Measurements from ENCODE around the gene KRTAP10-4. TPM values are rescaled to one million over a fixed set of nuclear protein-coding genes. Genes with fewer than 3 reads are reported as not detected.
"Not testable (repeated sequence)": the region's sequence is repeated elsewhere in the genome, so short reads cannot be mapped to it uniquely, and the experiment has no call there.

KRTAP10-4 gene
- total RNA-seq, 3 donors from 2014 or later: not detected

DNA sequence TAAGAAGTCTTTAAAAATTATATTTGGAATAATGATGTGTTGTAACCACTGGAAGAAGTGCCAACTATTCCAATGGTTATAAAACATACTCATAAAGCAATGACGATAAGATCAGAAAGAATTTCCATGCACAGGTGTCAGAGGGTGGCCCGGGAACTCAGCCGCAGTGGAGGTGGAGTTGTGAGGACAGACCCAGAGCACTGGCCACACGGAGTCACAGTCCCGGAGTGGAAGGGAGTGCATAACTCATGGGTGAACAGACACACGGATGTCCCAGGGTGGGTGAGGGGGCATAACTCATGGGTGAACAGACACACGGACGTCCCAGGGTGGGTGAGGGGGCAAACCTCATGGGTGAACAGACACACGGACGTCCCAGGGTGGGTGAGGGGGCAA is 2.5 kb downstream of the KRTAP10-4 start:
- H3K27me3 ChIP-seq: peaks cover 0 to 18% of the 10 kb centered on the region in 2 donors
- no peaks in the 10 kb centered on the region for H3K4me1 ChIP-seq
- no peak overlapping the region for H3K4me3 ChIP-seq
- H3K27ac ChIP-seq: no peak overlapping the region
- no peaks in the 10 kb centered on the region for H3K36me3 ChIP-seq
- peaks cover 27 to 32% of the 10 kb centered on the region in 2 donors for H3K9me3 ChIP-seq
- peak in 1 of 2 donors; percentile 48 for DNase-seq (ENCODE audit: low spot score in 2 of 2)
- intact Hi-C loops (cut with DNase I; ENCODE audit: low total_unique reads): no loop called here
- TF ChIP-seq POLR2A (IDR thresholded peaks at IDR 0.05): no peak
- TF ChIP-seq, protein P1, sequence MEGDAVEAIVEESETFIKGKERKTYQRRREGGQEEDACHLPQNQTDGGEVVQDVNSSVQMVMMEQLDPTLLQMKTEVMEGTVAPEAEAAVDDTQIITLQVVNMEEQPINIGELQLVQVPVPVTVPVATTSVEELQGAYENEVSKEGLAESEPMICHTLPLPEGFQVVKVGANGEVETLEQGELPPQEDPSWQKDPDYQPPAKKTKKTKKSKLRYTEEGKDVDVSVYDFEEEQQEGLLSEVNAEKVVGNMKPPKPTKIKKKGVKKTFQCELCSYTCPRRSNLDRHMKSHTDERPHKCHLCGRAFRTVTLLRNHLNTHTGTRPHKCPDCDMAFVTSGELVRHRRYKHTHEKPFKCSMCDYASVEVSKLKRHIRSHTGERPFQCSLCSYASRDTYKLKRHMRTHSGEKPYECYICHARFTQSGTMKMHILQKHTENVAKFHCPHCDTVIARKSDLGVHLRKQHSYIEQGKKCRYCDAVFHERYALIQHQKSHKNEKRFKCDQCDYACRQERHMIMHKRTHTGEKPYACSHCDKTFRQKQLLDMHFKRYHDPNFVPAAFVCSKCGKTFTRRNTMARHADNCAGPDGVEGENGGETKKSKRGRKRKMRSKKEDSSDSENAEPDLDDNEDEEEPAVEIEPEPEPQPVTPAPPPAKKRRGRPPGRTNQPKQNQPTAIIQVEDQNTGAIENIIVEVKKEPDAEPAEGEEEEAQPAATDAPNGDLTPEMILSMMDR (IDR thresholded peaks at IDR 0.05): no peak
- TF ChIP-seq POLR2AphosphoS5 (IDR thresholded peaks at IDR 0.05): no peak

DNA sequence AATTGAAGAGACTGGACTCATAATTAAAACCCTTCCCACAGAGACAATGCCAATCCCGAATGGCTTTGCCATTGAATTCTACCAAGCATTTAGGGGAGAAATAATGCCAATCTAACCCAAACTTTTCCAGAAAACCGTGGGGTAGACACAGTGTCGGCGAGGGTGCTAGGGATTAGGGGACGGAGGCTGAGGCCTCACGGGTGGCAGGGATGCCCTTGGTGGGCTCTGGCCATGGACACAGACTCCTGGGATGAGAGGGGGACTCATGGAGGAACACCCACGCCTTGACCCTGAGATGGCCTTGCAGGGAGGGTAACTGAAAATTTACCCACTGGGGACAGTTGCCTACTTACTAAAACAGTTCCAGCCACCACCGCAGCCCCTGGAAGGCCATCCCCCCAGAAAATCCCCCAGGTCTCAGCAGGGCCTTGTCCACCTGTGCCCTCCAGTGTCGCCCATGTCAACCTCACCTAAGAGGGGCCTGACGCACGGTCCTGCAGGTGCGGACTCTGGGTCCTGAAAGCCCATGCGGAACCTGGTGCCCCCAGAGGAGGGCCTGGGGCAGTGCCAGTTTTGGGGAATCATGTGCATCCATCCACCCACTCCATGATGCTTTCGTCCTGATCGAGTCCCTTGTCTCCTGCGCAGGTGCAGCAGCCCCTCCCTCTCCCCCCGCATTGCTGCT is 5.0 kb downstream of the KRTAP10-4 start:
- Histone ChIP-seq H3K36me3 (no peaks in the 10 kb centered on the region), H3K9me3 (peaks cover 25 to 38% of the 10 kb centered on the region in 2 donors), H3K4me3 (no peak overlapping the region), H3K27me3 (peaks cover 0 to 12% of the 10 kb centered on the region in 2 donors), H3K27ac (no peak overlapping the region), H3K4me1 (no peaks in the 10 kb centered on the region)
- DNase-seq (ENCODE audit: low spot score in 2 of 2): peak in 1 of 2 donors; percentile 36
- intact Hi-C loops (cut with DNase I; ENCODE audit: low total_unique reads): no loop called here
- TF ChIP-seq, protein P1 (IDR thresholded peaks at IDR 0.05): no peak
- TF ChIP-seq POLR2AphosphoS5 (IDR thresholded peaks at IDR 0.05) (no peak), POLR2A (IDR thresholded peaks at IDR 0.05) (no peak)

DNA sequence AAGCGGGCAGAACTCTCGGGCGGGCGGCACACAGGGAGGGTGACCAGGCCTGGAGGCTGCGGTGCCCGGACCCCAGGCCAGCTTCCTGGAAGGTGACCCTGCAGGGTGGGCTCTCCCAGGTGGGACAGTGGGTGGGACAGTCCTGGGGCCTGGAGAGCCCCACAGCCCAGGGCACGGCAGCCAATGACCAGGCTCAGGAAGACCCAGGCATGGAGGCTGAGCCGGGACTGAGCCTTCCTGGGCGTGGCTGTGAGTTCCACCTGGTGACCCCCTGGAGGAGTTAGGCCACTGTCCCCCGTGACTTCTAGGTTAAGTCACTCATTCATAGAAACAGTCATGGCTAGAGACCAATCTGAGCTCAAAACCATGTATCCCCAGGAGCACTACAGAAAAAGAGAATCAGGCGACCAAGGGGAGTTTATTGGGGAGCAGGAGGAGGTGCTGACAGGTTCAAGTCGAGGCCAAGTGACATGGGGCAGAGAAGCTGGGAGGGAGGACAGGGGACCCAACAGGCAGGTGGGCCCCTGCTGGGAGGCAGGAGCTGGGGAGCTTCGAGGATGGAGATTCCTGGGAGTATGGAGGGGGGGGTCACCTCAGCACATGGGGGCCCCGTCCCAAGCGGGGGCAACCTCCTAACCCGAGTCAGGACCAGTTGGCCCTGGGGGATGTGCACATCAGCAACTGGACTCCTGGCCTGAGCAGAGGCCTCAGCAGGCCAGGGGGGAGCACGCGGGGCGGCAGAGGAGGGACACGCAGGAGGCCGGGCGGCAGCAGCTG is 5.7 kb downstream of the KRTAP10-4 start:
- no peak overlapping the region for H3K27ac ChIP-seq
- H3K9me3 ChIP-seq: peaks cover 25 to 38% of the 10 kb centered on the region in 2 donors
- H3K27me3 ChIP-seq: peaks cover 0 to 10% of the 10 kb centered on the region in 2 donors
- TF ChIP-seq POLR2A (IDR thresholded peaks at IDR 0.05) (no peak), POLR2AphosphoS5 (IDR thresholded peaks at IDR 0.05) (no peak)
- TF ChIP-seq, protein P1 (IDR thresholded peaks at IDR 0.05): no peak
- no peak overlapping the region for H3K4me3 ChIP-seq
- H3K4me1 ChIP-seq: no peaks in the 10 kb centered on the region
- H3K36me3 ChIP-seq: no peaks in the 10 kb centered on the region
- intact Hi-C loops (cut with DNase I; ENCODE audit: low total_unique reads): no loop called here
- no peak for DNase-seq (ENCODE audit: low spot score in 2 of 2)

DNA sequence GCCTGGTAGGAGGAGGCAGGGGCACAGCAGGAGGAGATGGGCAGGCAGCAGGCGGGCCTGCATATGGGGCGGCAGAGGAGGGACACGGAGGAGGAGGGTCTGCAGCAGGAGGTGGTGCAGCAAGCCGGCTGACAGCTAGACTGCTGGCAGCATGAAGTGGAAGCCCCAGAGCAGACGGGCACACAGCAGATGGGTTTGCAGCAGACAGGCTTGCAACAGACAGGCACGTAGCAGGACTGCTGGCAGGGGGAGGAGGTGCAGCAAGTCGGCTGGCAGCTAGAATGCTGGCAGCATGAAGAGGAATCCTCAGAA is 6.3 kb downstream of the KRTAP10-4 start:
- Histone ChIP-seq H3K27ac (no peak overlapping the region), H3K4me1 (no peaks in the 10 kb centered on the region), H3K27me3 (peaks cover 0 to 5% of the 10 kb centered on the region in 2 donors), H3K9me3 (peaks cover 25 to 38% of the 10 kb centered on the region in 2 donors), H3K4me3 (no peak overlapping the region), H3K36me3 (no peaks in the 10 kb centered on the region)
- intact Hi-C loops (cut with DNase I; ENCODE audit: low total_unique reads): no loop called here
- TF ChIP-seq, protein P1 (IDR thresholded peaks at IDR 0.05): no peak
- TF ChIP-seq POLR2AphosphoS5 (IDR thresholded peaks at IDR 0.05) (no peak), POLR2A (IDR thresholded peaks at IDR 0.05) (no peak)
- DNase-seq (ENCODE audit: low spot score in 2 of 2): peak in 1 of 2 donors; percentile 24

DNA sequence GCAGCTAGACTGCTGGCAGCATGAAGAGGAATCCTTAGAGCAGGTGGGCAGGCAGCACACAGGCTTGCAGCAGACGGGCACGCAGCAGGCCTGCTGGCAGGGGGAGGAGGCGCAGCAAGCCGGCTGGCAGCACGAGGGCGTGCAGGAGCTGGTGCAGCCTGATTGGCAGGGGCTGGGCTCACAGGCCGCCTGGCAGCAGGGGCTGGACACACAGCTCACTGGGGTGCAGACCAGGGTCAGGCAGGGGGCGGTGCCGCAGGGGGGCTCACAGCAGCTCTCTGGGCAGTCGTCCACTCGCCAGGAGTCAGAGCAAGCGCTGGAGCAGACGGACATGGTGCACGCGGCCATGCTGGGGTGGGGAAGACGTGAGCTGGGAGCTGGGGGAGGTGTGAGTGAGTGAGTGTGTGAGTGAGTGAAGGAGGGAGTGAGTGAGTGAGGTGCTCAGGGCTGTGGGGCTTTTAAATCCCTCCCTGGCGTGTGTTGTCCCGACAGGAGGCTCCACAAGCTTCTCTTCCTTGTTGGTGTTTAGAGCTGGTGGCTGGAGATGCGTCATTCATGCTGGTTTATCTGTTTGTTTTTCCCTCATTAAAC is 6.8 kb downstream of the KRTAP10-4 start, which contains the start of gene KRTAP10-5:
Gene KRTAP10-5 (minus strand): TSS at position 374 of the 591 bp plus-strand sequence. CDS start 26 bp downstream, at position 348.
- H3K27ac ChIP-seq; H3K4me3 ChIP-seq; H3K4me1 ChIP-seq; H3K36me3 ChIP-seq; H3K27me3 ChIP-seq; intact Hi-C loops (cut with DNase I; ENCODE audit: low total_unique reads): not testable (repeated sequence)
- DNase-seq (ENCODE audit: low spot score in 2 of 2): peak in 1 of 2 donors; percentile 22
- peaks cover 25 to 38% of the 10 kb centered on the region in 2 donors for H3K9me3 ChIP-seq
